GM13976 (cell line): ENCODE measurements around the gene TNFSF18.

Source experiments
- DNase-seq: peaks from one replicate; pipeline ENCODE4 v3.0.0; 2012; ENCODE audit warnings: low spot score
- in situ Hi-C: fragments of 300-500 bp; cut with MboI; formaldehyde crosslinking; loops from one replicate; pipeline ENCODE4 v1.12.0; 2022; ENCODE audit warnings: low sequenced_read_pairs, mixed read lengths, inconsistent platforms; ENCODE audit not compliant: unreplicated experiment
- TF ChIP-seq, protein P1 (sequence below): IDR thresholded peaks from 2 replicates; pipeline ENCODE4 v1.5.1; 2012; ENCODE audit warnings: borderline replicate concordance, mild to moderate bottlenecking; ENCODE audit not compliant: insufficient read depth; ENCODE audit errors: extremely low read depth, missing control alignments, control extremely low read depth

The TNFSF18 gene

DNA sequence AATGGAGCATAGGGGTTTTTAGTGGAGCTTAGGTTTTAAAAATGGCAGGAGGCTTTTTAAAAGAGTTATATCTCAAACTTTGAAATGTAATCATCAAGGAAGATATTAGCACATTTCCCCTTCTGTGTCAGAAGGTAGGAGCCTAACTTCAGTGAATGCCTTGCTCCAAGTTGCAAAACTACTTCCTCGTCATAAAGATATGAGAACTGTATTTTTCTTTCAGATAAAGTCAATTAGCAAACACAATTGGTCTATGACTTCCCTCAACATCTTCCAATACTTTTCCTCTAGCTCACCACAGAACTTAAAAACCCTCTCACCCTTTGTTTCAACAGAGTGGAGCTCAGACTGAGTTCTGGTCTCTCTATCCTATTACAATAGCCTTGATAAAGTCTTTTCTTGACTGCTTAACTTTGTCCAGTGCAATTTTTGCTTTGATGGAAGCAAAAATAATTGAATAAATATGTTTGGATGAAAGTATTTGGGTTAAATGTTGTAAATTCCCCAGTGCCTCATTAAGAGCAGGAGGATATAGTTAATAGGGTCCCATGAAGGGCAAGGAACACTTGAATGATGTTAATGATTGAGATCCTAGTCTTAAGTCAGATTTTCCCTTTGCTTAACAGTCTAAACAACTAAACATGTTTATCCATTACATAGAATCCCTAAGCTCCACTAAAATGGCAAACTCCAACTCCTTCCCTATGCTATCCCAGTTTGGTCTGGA lies 58.9 kb downstream of the TNFSF18 start:
- in situ Hi-C loops = no loop called here
- TF ChIP-seq, protein P1, sequence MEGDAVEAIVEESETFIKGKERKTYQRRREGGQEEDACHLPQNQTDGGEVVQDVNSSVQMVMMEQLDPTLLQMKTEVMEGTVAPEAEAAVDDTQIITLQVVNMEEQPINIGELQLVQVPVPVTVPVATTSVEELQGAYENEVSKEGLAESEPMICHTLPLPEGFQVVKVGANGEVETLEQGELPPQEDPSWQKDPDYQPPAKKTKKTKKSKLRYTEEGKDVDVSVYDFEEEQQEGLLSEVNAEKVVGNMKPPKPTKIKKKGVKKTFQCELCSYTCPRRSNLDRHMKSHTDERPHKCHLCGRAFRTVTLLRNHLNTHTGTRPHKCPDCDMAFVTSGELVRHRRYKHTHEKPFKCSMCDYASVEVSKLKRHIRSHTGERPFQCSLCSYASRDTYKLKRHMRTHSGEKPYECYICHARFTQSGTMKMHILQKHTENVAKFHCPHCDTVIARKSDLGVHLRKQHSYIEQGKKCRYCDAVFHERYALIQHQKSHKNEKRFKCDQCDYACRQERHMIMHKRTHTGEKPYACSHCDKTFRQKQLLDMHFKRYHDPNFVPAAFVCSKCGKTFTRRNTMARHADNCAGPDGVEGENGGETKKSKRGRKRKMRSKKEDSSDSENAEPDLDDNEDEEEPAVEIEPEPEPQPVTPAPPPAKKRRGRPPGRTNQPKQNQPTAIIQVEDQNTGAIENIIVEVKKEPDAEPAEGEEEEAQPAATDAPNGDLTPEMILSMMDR = no peak
- no peak for DNase-seq

DNA sequence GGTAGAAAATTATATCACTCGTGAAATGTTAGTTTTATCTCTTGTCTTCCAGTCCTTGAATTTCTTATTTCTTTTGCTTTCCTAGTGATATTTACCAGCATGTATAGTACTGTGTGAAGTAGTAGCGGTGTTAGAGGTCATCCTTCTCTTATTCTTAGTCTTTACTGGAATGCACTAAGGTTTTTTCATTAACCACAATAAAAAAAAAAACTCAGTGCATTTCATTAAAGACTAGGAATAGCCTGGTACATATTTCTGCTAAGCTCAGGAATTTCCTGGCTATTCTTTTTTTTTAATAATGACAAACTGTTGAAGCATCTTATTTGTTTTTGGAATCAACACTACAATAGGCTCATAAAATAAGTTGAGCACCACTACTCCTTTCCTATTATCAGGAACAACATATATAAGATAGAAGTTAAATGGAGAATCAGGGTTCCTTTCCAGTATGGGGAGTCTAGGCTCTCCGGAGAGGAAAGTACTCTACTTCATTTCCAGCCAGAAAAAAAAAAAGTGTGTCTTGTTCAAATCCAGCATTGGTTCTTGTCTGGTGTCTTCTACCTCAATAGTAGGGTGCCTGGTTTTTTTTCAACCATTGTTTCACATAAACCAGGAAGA lies 60.0 kb downstream of the TNFSF18 start:
- TF ChIP-seq, protein P1 = no peak
- no peak for DNase-seq
- in situ Hi-C loops = no loop called here
